GM19452 (cell line): ENCODE results near the gene FRMD1.

Source experiments
- ATAC-seq: cut with Tn5 transposase; IDR thresholded peaks from one replicate; pipeline ENCODE4 v1.9.1; 2021; ENCODE audit not compliant: unreplicated experiment

Gene FRMD1

DNA sequence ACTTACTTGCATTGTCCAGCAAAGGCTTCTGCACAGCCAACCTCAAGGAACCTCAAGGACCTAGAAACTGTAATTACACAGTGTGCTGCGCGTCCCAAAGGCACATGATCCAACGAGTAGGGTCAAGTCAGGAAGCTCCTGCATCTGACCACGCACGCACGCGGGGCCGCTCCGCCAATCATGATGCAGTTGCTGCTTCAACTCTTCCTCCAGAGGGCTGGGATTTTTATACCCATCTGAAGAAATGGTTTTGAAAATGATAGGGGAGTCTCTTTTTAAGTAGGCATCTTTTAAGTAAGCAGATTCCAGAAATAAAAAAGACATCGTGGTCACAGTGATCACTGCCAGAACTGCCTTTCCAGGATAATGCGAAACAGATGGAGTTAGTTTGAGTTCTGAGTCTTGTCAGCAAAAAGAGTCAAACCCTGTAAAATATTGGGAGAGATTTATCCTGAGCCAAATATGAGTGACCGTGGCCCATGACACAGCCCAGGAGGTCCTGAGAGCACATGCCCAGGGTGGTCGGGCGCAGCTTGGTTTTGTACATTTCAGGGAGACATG is 47.5 kb downstream of the FRMD1 start:
- ATAC-seq, result no peak

- ATAC-seq, result no peak
Measured at GRCh38 chr6:168030908-168031307, 48.1 kb downstream of the FRMD1 start.

DNA sequence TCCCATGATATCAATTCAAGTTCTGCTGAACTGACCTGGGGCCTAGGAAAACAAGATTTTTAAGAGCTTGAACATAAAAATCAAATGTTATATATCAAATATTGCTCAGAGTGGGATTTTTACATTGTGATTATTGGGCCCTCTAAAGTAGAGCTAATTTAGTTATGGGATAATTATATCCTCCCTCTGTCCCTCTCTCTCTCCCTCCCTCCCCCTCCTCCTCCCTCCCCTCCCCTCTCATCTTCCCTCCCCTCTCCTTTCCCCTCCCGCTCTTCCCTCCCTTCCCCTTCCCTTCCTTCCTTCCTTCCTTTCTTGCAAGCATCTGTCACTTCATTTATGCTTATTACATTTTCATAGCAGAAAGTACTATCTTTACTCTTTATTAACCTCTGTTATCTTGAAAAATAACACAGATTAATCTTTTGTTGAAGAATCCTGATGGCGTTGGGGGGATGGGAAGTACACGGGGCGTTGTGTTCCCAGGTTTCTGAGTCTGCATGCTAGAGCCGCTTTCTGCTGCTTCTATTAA is 48.7 kb downstream of the FRMD1 start:
- ATAC-seq, result no peak

DNA sequence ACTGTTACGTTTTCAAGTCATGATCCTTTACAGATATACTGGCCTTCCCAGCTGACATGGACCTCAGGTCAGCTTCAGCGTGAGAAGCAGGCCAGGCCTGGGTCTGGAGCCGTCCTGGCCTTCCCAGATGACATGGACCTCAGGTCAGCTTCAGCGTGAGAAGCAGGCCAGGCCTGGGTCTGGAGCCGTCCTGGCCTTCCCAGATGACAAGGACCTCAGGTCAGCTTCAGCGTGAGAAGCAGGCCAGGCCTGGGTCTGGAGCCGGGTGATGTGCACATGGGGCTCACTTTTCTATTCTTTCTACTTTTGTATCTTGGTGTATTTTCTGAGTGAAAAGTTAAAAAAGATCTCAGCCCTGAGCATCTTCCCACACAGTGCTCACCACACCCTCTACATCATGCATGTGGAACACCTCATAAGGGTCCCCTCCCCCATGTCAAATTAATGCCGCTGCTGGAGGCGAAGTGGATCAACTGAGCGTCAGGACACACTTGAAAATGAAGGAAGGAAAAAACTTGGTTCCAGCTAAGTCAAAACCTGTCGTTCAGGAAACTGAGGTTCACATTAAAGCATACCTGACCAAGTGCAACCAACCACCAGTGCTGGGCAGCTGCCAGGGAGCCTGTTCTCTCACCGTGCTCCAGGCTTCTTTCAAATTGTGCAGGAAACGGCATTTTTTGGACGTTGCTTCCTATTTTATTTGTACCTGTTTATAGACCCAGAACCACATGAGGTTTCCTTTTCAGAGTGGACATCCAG is 49.4 kb downstream of the FRMD1 start:
- ATAC-seq, result no peak

GRCh38 chr6:168028181-168028580 is 50.8 kb downstream of the FRMD1 start:
- no peak for ATAC-seq

- no peak for ATAC-seq
Measured at GRCh38 chr6:168027521-168027920, 51.5 kb downstream of the FRMD1 start.

DNA sequence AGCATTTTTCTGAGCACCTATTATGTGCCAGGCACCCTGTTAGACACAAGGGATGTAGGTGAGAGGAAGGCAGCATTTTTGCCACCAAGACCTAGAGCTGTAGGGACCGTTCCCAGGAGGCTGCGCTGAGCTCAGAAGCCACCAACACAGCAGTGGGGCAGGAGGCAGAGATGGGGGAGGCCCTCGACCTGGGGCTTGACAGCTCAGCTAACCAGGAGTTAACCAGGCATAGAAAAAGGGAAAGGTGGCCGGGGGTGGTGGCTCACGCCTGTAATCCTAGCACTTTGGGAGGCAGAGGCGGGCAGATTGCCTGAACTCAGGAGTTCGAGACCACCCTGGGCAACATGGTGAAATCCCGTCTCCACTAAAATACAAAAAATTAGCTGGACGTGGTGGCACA is 52.1 kb downstream of the FRMD1 start:
- ATAC-seq, result no peak

GRCh38 chr6:168025831-168026710 is 52.9 kb downstream of the FRMD1 start:
- ATAC-seq, result no peak

GRCh38 chr6:168024951-168025510 is 54.0 kb downstream of the FRMD1 start:
- no peak for ATAC-seq

GRCh38 chr6:168022488-168023321 is 56.3 kb downstream of the FRMD1 start:
- ATAC-seq, result no peak

- no peak for ATAC-seq
Measured at GRCh38 chr6:168021581-168021980, 57.4 kb downstream of the FRMD1 start.

DNA sequence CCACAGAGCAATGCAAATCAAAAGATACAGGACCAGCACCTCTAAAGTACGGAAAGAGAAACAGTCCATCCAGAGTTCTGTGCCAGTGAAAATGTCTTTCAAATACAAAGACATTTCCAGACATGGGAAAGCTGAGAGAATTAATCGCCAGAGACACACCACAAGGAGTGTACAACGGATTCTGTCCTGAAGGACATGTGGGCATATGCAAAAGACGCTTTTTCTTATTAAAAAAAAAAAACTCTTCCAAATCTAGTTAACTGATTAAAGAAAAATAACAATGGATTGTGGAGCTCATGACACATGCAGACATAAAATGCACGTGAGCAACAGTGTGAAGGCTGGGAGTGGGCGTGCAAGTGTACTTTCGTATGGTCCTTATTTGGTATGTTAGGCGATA is 58.8 kb downstream of the FRMD1 start:
- no peak for ATAC-seq

GRCh38 chr6:168018664-168019063 is 60.3 kb downstream of the FRMD1 start:
- ATAC-seq, result no peak

DNA sequence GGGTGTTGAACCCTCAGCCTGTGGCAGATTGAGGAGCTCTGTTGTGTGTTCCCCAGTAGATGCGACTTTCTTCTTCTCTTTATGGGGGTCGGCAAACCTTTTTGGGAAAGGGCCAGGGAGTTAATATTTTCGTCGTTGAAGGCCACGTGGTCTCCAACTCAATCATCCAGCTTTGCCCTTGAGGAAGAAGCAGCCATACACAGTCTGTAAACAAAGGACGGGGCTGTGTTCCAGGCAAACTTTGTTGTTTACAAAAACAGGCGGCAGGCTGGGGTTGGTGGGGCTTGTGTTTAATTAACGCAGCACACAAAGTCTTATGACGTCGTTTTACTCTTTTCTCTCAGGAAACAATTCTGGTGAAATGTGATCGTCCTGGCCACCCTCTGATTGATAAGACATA is 61.4 kb downstream of the FRMD1 start:
- ATAC-seq, result no peak

DNA sequence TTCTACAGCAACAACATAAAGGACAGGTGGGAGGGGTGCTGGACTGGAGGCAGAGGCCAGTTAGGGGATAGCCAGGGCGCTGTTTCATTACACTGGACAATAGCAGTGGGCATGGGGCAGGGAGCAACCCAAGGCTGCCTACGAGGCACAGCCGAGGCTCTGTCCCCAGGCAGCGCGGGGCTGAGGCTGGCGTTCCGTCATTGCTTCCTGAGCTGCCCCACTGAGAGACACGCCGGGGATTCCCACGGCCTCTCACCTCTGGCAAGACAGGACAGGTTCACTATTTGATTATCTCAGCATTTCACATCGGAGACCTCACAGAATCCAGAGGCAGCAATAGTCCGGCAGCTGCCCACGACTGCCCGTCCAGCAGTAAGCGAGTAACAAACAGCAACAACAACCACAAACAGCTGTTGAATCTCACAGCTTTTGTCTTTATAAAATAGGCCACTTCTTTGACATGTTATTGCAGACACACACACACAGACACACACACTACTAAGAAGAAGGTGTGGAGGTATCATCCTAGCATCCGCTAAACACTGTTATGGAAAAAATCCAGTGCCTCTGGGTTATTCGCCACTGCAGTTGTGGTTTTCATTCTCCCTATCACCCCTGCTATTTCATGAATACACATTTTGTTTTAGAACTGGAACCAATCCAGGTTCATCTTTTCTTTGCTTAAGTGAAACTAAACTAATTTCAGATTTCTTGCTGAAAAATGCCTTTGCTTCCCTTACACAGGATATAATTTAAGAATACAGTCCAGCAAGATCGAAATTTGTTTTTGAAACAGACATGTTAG is 62.1 kb downstream of the FRMD1 start:
- ATAC-seq, result no peak

DNA sequence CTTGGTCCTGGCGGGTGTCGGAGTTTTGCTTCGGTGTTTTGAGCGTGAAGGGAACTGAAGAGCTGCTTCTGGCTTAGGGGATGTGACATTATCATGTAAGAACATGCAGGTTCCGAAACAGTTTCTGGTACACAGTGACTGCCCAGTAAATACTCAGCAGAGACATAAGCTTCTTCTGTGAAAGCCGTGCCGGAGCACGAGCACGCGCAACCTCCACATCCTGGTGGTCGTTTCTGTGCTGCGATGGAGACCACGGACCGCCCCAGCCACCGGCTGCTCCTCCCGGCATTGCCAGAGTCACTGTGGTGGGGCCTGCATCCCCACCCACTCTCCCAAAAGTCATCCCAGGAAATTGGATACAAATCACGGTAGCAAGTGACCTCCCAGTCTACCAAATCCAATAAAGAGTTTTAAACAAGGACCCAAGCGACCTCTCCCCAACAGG is 62.8 kb downstream of the FRMD1 start:
- ATAC-seq, result no peak

DNA sequence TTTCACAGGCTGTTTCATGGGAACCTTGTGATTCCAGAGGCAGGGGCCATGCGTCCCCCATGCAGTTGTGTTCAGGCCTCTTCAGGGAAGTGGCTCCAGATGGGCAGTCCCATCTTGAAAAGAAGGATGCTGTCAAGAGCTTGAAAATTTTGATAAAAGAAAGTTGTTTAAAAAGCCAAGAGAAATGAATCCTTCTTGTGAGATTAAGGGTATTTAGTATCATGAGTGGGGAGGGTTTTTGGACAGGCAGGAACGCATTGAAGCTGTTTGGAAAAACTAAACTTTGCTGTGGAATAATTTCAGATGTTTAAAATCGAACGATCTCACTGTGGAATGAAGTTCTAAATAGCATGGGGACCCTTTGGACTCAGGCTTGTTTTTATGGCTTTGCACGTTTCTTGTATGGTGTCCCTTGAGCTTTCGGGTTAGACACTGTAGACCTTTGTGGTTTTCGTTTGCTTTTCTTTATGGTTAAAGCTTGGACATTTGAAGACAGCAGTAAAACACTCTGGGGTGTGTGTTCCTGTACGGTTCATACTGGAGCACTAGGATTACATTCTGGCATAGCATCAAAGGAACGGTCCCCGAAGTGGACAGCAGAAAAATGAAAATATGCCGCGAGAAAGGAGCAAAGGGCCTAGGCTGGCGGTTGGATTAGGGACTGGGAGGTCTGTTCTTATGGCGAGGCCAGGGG is 63.4 kb downstream of the FRMD1 start:
- ATAC-seq, result no peak

- ATAC-seq, result no peak
Measured at GRCh38 chr6:168015009-168015408, 64.0 kb downstream of the FRMD1 start.

DNA sequence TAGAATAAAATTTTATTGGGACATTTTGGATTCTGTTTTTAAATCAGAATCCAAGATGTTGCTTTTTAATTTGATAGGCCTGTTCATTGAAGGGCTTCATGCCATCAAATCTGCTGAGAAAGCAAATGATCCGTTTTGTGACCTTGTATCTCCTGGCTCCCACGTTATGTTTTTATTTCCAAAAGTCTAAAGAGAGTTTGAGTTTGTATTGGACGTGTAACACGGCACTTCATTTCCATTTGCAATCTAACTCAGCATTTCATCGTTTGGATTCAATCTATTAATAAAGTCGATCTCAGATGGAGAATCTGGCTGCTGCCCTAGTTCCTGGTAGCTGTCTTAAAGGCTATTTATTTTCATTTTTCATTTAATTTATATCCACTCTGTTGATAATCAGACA is 64.6 kb downstream of the FRMD1 start:
- ATAC-seq, result no peak
